HG03097 (cell line): ENCODE measurements around the gene BTBD3.

ENCODE experiments used
- ATAC-seq: cut with Tn5 transposase; IDR thresholded peaks from one replicate; pipeline ENCODE4 v1.9.1; 2021; ENCODE audit not compliant: unreplicated experiment, low FRiP score

The BTBD3 gene

DNA sequence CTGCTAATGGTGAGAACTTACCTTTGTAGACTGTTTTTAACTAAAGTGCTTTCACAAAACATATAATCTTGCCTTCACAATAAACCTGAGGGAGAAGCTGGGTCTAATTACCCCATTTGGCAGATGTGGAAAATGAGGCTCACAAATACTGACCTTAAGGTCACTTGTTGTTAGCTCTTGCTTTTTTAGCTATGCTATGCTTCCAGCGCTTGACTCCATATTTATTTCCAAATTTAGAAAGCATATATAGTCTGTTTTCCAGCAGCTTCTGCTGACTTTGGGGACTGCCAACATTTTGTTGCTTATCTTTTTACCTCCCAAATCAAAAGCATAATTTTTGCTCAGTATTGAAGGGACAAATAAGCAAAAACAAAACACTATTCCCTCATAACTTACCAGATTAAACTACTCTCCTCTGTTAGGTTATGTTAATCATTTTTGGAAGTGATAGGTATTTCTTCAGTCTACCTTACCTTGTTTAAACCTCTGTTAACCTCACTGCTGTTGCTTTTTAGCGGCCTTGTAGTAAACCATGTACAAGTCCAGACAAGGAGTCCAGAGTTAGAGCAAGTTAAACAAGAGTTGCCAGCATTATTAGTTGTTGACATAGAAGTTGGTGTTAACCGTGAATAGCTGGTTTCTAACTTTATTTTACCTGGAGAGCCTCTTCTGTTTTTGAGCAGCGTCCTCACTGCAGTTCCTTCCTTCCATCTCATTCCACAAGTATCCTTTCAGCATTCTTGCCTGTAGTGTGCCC is 4.9 kb upstream of the BTBD3 start:
- no peak for ATAC-seq

GRCh38 chr20:11918391-11918845 is 725 bp downstream of the BTBD3 start:
- ATAC-seq: no peak

DNA sequence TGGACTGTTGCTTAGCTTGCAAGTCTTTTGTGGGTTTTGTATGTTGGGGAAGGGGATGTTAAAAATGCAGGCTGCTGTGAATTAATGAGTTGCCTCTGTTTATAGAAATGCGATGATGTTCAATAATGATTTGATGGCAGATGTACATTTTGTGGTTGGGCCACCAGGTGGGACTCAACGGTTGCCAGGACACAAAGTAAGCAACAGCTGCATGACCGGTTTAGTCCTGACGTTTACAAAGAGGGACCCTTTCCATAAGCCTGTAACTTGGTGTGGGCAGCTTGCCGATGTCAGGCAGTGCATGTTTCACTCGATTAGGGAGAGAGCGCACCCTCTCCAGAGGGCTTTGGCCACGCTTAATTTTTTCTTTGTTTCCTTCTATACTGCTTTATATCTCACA is 1.3 kb downstream of the BTBD3 start:
- ATAC-seq: no peak

GRCh38 chr20:11919581-11919980 is 1.9 kb downstream of the BTBD3 start:
- no peak for ATAC-seq

DNA sequence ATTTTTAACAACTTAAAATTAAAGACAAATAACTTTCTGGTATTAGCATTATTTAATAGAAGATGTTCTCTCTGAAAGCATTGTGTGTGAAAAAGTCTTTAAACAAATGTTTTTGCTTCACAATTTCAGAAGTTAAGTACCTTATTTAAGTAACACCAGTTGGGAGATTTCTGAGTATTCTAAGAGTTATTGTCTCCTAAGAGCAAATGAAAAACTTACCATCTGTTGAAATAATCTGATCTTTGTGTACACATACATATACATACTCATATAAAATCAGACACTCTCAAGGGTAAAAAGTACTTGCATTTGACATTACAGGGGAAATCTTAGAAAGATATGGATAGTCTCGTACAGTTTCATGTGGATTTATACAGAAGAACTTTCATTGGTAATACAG is 2.4 kb downstream of the BTBD3 start:
- ATAC-seq: no peak

GRCh38 chr20:11921321-11921720 is 3.6 kb downstream of the BTBD3 start:
- ATAC-seq: no peak

GRCh38 chr20:11922561-11922960 is 4.9 kb downstream of the BTBD3 start:
- ATAC-seq: no peak

DNA sequence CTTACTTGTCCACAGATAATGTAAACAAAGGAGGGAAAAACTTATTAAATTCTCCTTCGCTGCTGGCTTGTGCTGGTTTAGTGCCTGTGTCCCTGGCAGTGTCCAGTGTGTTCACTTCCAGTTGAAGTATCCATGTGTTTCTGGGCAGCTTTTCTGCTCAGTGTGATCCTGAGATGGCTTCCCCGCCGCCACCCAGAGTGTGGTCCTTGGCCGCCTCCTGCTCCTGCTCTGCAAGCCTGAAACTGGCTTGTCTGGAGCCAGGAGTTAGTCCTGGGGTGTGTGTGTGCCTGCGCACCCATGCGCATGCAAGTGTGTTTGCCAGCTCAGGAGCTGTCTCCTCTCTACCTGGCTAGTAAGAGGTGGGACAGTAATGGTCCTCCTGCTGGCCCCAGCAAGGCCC is 7.2 kb downstream of the BTBD3 start:
- ATAC-seq: no peak

DNA sequence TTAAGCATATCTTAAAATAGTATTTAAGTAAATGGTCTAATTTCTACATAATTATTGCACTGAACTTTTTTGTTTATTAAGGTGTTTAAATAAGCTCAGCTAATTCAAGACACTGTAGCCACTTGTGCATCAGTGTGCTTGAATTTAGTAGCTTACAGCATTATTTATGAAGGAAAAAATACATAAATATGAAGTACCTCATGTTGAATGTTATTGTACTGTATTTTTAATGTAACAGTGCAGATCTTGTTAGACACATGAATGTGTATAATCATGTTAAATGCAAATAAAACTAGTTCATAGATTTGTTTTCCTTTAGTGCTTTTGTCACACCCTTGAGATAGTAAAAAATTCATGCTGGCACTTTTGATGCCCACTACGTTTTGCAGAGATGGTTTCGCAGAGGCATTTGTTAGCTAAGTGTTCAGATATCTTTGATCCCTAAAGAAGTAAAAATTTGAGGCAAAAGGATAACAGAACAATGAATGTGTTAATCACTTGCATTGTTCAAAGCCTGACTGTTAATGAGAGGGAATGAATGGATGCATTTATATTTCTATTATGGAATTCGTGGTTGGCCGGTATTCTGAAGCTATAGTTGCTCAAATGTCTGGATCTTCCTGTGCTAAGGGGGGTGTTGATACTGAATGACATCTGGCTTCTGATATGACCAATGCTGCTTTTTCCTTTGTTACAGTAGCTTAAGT is 8.8 kb downstream of the BTBD3 start:
- ATAC-seq: no peak

- no peak for ATAC-seq
Measured at GRCh38 chr20:11929947-11930346, 12.3 kb downstream of the BTBD3 start.

- ATAC-seq: peak; percentile 61
Measured at GRCh38 chr20:11935212-11936154, 17.8 kb downstream of the BTBD3 start.

- no peak for ATAC-seq
Measured at GRCh38 chr20:11936157-11936556, 18.5 kb downstream of the BTBD3 start.

DNA sequence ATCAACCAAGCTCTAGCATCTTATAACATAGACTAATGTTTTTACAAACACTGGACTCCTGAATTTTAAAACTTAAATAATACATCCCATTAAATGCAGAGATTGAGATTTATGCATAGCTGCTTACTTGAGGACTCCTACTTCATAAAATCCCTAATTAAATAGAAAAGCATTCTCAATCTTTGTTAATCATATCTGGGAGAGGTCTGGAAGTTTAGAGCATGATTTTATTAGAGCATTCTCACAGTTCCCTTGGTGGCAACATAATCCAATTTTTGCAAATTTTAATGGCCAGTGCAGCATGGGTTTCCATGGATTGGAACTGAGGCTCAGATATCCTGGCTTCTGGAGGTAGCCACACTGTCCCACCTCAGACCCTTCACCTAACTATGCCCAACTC is 19.5 kb downstream of the BTBD3 start:
- no peak for ATAC-seq

- no peak for ATAC-seq
Measured at GRCh38 chr20:11941593-11942246, 24.0 kb downstream of the BTBD3 start.

DNA sequence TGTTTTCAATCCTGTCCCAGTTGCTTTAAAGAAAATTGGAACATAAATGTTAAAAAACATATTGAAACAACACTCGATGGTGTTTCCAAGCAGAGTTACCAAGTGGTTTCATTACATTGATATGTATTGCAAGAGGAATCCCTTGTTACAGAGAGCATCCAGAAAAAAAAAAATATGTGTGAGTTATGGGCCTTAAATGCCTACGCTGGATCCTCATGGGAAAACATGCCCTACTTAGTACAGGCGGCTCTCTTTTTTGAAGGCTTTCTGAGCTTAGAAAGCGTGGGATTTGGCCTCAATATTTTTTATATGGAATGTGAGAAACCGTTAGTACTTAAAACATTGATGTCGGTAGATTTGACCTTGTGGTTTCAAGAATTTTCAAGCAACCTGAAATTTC is 26.1 kb downstream of the BTBD3 start:
- no peak for ATAC-seq

GRCh38 chr20:11948806-11949205 is 31.1 kb downstream of the BTBD3 start:
- no peak for ATAC-seq

GRCh38 chr20:11949711-11950110 is 32.0 kb downstream of the BTBD3 start:
- ATAC-seq: no peak

DNA sequence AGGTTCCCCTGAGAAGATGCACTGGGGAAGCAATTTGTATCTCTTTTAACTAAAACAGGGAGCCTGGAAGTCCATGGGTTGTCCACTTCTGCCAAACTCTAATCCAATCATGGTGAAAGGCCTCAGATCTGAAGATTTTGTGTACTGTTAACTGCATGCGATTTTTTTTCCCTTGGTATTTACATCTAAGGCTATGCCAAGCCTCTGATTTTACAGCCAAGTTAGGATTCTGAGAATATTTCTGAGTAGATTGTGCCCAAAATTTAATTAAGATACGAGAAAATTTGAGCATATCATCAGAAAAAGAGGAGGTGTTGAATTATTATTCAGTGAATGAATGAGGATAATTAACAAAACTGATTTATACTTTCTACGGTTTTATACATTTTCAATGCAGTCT is 34.0 kb downstream of the BTBD3 start:
- no peak for ATAC-seq

GRCh38 chr20:11952639-11953038 is 34.9 kb downstream of the BTBD3 start:
- ATAC-seq: no peak

GRCh38 chr20:11957911-11958310 is 40.2 kb downstream of the BTBD3 start:
- ATAC-seq: no peak

DNA sequence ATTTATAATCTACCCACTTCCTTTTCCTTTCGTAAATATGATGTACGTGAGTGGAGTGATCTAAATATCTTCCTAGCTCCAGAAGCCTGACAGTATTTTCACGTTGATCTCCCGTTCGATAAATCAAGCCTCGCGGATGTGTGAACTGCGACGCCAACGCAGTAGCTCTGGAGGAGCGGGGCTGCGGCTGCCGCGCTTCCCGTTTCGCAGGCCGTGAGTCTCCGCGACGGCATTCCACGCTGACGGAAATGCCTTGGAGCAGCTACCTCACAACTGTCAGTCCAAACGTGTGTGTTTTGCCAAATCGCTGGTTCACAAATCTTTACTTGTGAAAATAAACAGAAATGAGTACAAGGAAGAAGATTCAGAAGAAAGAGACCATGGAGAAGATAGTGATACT is 41.2 kb downstream of the BTBD3 start:
- no peak for ATAC-seq
